H1 (cell line): ENCODE results near the gene KIFC1. TPM values are rescaled to one million over a fixed set of nuclear protein-coding genes. Genes with fewer than 3 reads are reported as not detected.

ENCODE experiments used
- CTCF ChIA-PET: fragments of 300-600 bp; sonication (Branson Sonifier 250); formaldehyde crosslinking; loops from one replicate; lab custom pipeline; 2021; ENCODE audit not compliant: partially characterized antibody; lab: Charles Lee
- POLR2A ChIA-PET: fragments of 300-600 bp; sonication (Branson Sonifier 250); formaldehyde crosslinking; loops from one replicate; lab custom pipeline; 2021; ENCODE audit warnings: inconsistent platforms; ENCODE audit not compliant: partially characterized antibody; lab: Charles Lee
- DNase-seq, 2 experiments: peaks; one replicate each; pipeline versions ENCODE4 v3.0.0 to v3.0.0-alpha.2; 2010 to 2022; ENCODE audit warnings: low spot score in 2 of 2, low read depth in 1 of 2, mixed read lengths in 1 of 2
- FAIRE-seq: peaks from 2 replicates; lab custom pipeline; 2011; peaks lifted over from hg19 to GRCh38; lab: Jason Lieb, UNC
- H2AFZ ChIP-seq: 2 replicates; pipeline ENCODE4 v1.8.1; 2012; ENCODE audit warnings: low read length, inconsistent platforms
- H2AK5ac ChIP-seq: 2 replicates; pipeline ENCODE4 v1.6.1; 2013; ENCODE audit warnings: low read depth, low read length
- H2BK120ac ChIP-seq: replicated peaks from 2 replicates; pipeline ENCODE3; 2013; ENCODE audit warnings: low read depth, low read length, inconsistent platforms
- H2BK12ac ChIP-seq: 2 replicates; pipeline ENCODE4 v1.6.1; 2013; ENCODE audit warnings: low read depth, low read length
- H2BK15ac ChIP-seq: 2 replicates; pipeline ENCODE4 v1.6.1; 2013; ENCODE audit warnings: low read length
- H2BK20ac ChIP-seq: 2 replicates; pipeline ENCODE4 v1.6.1; 2013; ENCODE audit warnings: low read length
- H2BK5ac ChIP-seq: 2 replicates; pipeline ENCODE4 v1.6.1; 2013; ENCODE audit warnings: low read depth, low read length
- H3K14ac ChIP-seq: 2 replicates; pipeline ENCODE4 v1.6.1; 2013; ENCODE audit warnings: inconsistent platforms; ENCODE audit not compliant: insufficient read length
- H3K18ac ChIP-seq: 2 replicates; pipeline ENCODE4 v1.6.1; 2013; ENCODE audit warnings: low read length; ENCODE audit errors: extremely low read depth
- H3K23ac ChIP-seq: 2 replicates; pipeline ENCODE4 v1.6.1; 2013; ENCODE audit warnings: inconsistent platforms; ENCODE audit not compliant: insufficient read length
- H3K23me2 ChIP-seq: 2 replicates; pipeline ENCODE4 v1.6.1; 2013; ENCODE audit warnings: low read depth, low read length
- H3K27ac ChIP-seq: 2 replicates; pipeline ENCODE4 v1.6.1; 2011; ENCODE audit warnings: low read depth, low read length, inconsistent platforms
- H3K27me3 ChIP-seq, 4 experiments: replicated peaks in 1 of 4; 1 replicate in 1 of 4; 2 replicates in 3 of 4; pipeline versions ENCODE4 v1.6.1 to v1.8.1; 2011 to 2013; ENCODE audit warnings: low read length in 3 of 4, mild to moderate bottlenecking in 3 of 4, inconsistent platforms in 2 of 4, mixed read lengths in 2 of 4, moderate library complexity in 1 of 4; ENCODE audit not compliant: control insufficient read depth in 3 of 4, insufficient read depth in 3 of 4; ENCODE audit errors: extremely low read depth in 1 of 4
- H3K36me3 ChIP-seq, 4 experiments: 2 replicates each; pipeline versions ENCODE4 v1.6.1 to v1.8.1; 2011 to 2013; ENCODE audit warnings: mild to moderate bottlenecking in 4 of 4, low read length in 3 of 4, moderate library complexity in 2 of 4, control low read depth in 1 of 4, inconsistent platforms in 1 of 4; ENCODE audit not compliant: insufficient read depth in 4 of 4, control insufficient read depth in 2 of 4
- H3K4ac ChIP-seq: replicated peaks from 2 replicates; pipeline ENCODE3; 2013; ENCODE audit warnings: low read length, low read depth, mixed read lengths, inconsistent platforms; ENCODE audit not compliant: insufficient read length
- H3K4me1 ChIP-seq, 4 experiments: replicated peaks in 1 of 4; 1 replicate in 1 of 4; 2 replicates in 3 of 4; pipeline versions ENCODE4 v1.6.1 to v1.8.1; 2011 to 2013; ENCODE audit warnings: low read length in 3 of 4, inconsistent platforms in 2 of 4, mixed read lengths in 1 of 4; ENCODE audit not compliant: insufficient read depth in 4 of 4, control insufficient read depth in 3 of 4
- H3K4me2 ChIP-seq, 2 experiments: 2 replicates each; pipeline versions ENCODE4 v1.6.1 to v1.8.1; 2011 to 2013; ENCODE audit warnings: low read depth in 2 of 2, low read length in 2 of 2, control low read depth in 1 of 2, inconsistent platforms in 1 of 2, mild to moderate bottlenecking in 1 of 2; ENCODE audit not compliant: insufficient read depth in 1 of 2
- H3K4me3 ChIP-seq, 4 experiments: fragments of 200-600, 300-600 bp in 1 of 4; sonication (generic), shearing (Covaris generic), sonication (Bioruptor Twin) in 1 of 4; 2 replicates each; pipeline versions ENCODE4 v1.5.1 to v1.8.1; 2011 to 2016; ENCODE audit warnings: low read length in 4 of 4, low read depth in 3 of 4, control low read depth in 2 of 4, inconsistent platforms in 2 of 4, mild to moderate bottlenecking in 2 of 4, mixed read lengths in 1 of 4, moderate library complexity in 1 of 4; ENCODE audit not compliant: insufficient read depth in 2 of 4; ENCODE audit errors: extremely low read depth in 1 of 4
- H3K56ac ChIP-seq: replicated peaks from 2 replicates; pipeline ENCODE3; 2013; ENCODE audit warnings: low read depth, mild to moderate bottlenecking, mixed read lengths, low read length, inconsistent platforms; ENCODE audit not compliant: insufficient read length
- H3K79me1 ChIP-seq: 2 replicates; pipeline ENCODE4 v1.6.1; 2013; ENCODE audit warnings: low read depth, low read length, control low read depth
- H3K79me2 ChIP-seq, 2 experiments: 2 replicates each; pipeline versions ENCODE4 v1.6.1 to v1.8.1; 2012 to 2013; ENCODE audit warnings: low read length in 2 of 2, mild to moderate bottlenecking in 2 of 2, inconsistent platforms in 1 of 2; ENCODE audit not compliant: insufficient read depth in 2 of 2, control insufficient read depth in 1 of 2
- H3K9ac ChIP-seq, 4 experiments: replicated peaks in 1 of 4; 1 replicate in 1 of 4; 2 replicates in 3 of 4; pipeline versions ENCODE4 v1.6.1 to v1.8.1; 2011 to 2013; ENCODE audit warnings: low read depth in 3 of 4, low read length in 3 of 4, control low read depth in 2 of 4, mild to moderate bottlenecking in 2 of 4, moderate library complexity in 2 of 4, inconsistent platforms in 1 of 4; ENCODE audit errors: extremely low read depth in 1 of 4
- H3K9me3 ChIP-seq, 2 experiments: 2 replicates each; pipeline versions ENCODE4 v1.6.1 to v1.8.1; 2012 to 2013; ENCODE audit warnings: mild to moderate bottlenecking in 2 of 2, moderate library complexity in 2 of 2, control low read depth in 1 of 2, inconsistent platforms in 1 of 2, low read depth in 1 of 2, low read length in 1 of 2, mixed read lengths in 1 of 2; ENCODE audit not compliant: insufficient read depth in 2 of 2
- H4K20me1 ChIP-seq, 2 experiments: replicated peaks in 1 of 2; 2 replicates each; pipeline versions ENCODE3 to v1.8.1; 2011 to 2013; ENCODE audit warnings: inconsistent platforms in 2 of 2, low read length in 2 of 2, mild to moderate bottlenecking in 1 of 2; ENCODE audit not compliant: insufficient read depth in 2 of 2, control insufficient read depth in 1 of 2
- H4K5ac ChIP-seq: 2 replicates; pipeline ENCODE4 v1.6.1; 2013; ENCODE audit warnings: low read length, low read depth, mixed read lengths, inconsistent platforms; ENCODE audit not compliant: insufficient read length
- H4K8ac ChIP-seq: 2 replicates; pipeline ENCODE4 v1.8.0; 2013; ENCODE audit warnings: mild to moderate bottlenecking, moderate library complexity, low read length, inconsistent platforms; ENCODE audit not compliant: insufficient read depth; ENCODE audit errors: extremely low read depth
- H4K91ac ChIP-seq: replicated peaks from 2 replicates; pipeline ENCODE3; 2013; ENCODE audit warnings: low read length, mixed read lengths, inconsistent platforms; ENCODE audit not compliant: insufficient read length
- CEBPB ChIP-seq: IDR thresholded peaks from 2 replicates; pipeline ENCODE4 v1.6.1; 2012; ENCODE audit warnings: low read depth, low read length
- CREB1 ChIP-seq: IDR thresholded peaks from 2 replicates; pipeline ENCODE4 v1.6.1; 2012; ENCODE audit warnings: inconsistent platforms
- GABPA ChIP-seq: IDR thresholded peaks from 2 replicates; pipeline ENCODE4 v1.6.1; 2011; ENCODE audit warnings: mild to moderate bottlenecking, low read length, moderate library complexity, borderline replicate concordance; ENCODE audit not compliant: insufficient read depth
- HDAC6 ChIP-seq: IDR thresholded peaks from one replicate; pipeline ENCODE4 v1.7.1; 2012; ENCODE audit warnings: low read depth, mild to moderate bottlenecking, inconsistent platforms, low read length, moderate library complexity
- JUND ChIP-seq: IDR thresholded peaks from 2 replicates; pipeline ENCODE4 v1.6.1; 2011; ENCODE audit warnings: mild to moderate bottlenecking, improper control_type of control experiment, low read length
- KDM1A ChIP-seq: fragments of 200-600, 300-600 bp; sonication (generic); IDR thresholded peaks from 2 replicates; pipeline ENCODE4 v1.7.1; 2016; ENCODE audit warnings: mild to moderate bottlenecking, low read length, borderline replicate concordance
- KDM5A ChIP-seq: fragments of 200-600 bp; IDR thresholded peaks from 2 replicates; pipeline ENCODE4 v1.7.1; 2012; ENCODE audit warnings: mild to moderate bottlenecking, low read length, inconsistent platforms, mixed read lengths
- MAFK ChIP-seq: IDR thresholded peaks from 2 replicates; pipeline ENCODE4 v1.6.1; 2012; ENCODE audit warnings: low read depth, mild to moderate bottlenecking, improper control_type of control experiment, low read length
- POLR2A ChIP-seq, 2 experiments: IDR thresholded peaks; 1 replicate in 1 of 2; 2 replicates in 1 of 2; pipeline ENCODE4 v1.6.1; 2011; ENCODE audit warnings: low read depth in 2 of 2, low read length in 2 of 2, mild to moderate bottlenecking in 2 of 2; ENCODE audit errors: control extremely low read depth in 1 of 2
- RAD21 ChIP-seq, 2 experiments: IDR thresholded peaks in 1 of 2; conservative IDR thresholded peaks in 1 of 2; 2 replicates each; pipeline ENCODE4 v1.6.1; 2011; ENCODE audit warnings: low read depth in 2 of 2, low read length in 2 of 2, improper control_type of control experiment in 1 of 2, inconsistent platforms in 1 of 2, mild to moderate bottlenecking in 1 of 2, moderate library complexity in 1 of 2
- SIN3A ChIP-seq, 2 experiments: IDR thresholded peaks in 1 of 2; conservative IDR thresholded peaks in 1 of 2; 2 replicates each; pipeline ENCODE4 v1.6.1; 2011 to 2012; ENCODE audit warnings: low read length in 2 of 2, improper control_type of control experiment in 1 of 2, low read depth in 1 of 2, mild to moderate bottlenecking in 1 of 2
- SP1 ChIP-seq: IDR thresholded peaks from 2 replicates; pipeline ENCODE4 v1.6.1; 2011; ENCODE audit warnings: low read depth, low read length
- TCF12 ChIP-seq: IDR thresholded peaks from 2 replicates; pipeline ENCODE4 v1.6.1; 2011; ENCODE audit warnings: low read depth, mild to moderate bottlenecking, low read length
- TEAD4 ChIP-seq: IDR thresholded peaks from 2 replicates; pipeline ENCODE4 v1.6.1; 2012; ENCODE audit warnings: low read depth, low read length, inconsistent platforms, mixed read lengths
- YY1 ChIP-seq: IDR thresholded peaks from 2 replicates; pipeline ENCODE4 v1.6.1; 2011; ENCODE audit warnings: low read depth, mild to moderate bottlenecking, low read length
- WGBS, 2 experiments: shearing (Covaris generic) in 1 of 2; methylation state at CpG; one replicate each; pipeline versions ENCODE4 v1.1.6 to v1.1.7; 2013 to 2015; ENCODE audit warnings: low lambda C conversion rate in 2 of 2, mixed read lengths in 2 of 2, inconsistent platforms in 1 of 2, low coverage in 1 of 2, missing lambda C conversion rate in 1 of 2; ENCODE audit not compliant: insufficient replicate concordance in 2 of 2, insufficient coverage in 1 of 2, insufficient read length in 1 of 2; ENCODE audit errors: extremely low coverage in 1 of 2, missing lambda C conversion rate in 1 of 2; 5-methylcytosine and 5-hydroxymethylcytosine counted together
- polyA plus RNA-seq, 7 experiments: library from polyadenylated mRNA; depleted of rRNA in 3 of 7; stranded (reverse) in 5 of 7; unstranded in 2 of 7; fragments of >200 nt in 5 of 7; fragments of 200-250 nt in 2 of 7; gene quantifications; 1 replicate in 5 of 7; 2 replicates in 1 of 7; 4 replicates in 1 of 7; pipeline versions ENCODE4 v1.2.1 to v1.2.3, GENCODE V29; 2011 to 2013; ENCODE audit warnings: missing spikeins in 2 of 7, mixed read lengths in 2 of 7
- total RNA-seq: library from RNA; stranded (reverse); fragmentation: NEBNext Ultra II Directional; extraction: Animal tissue kit (Norgen Biotek cat#: 25700); gene quantifications from 2 replicates; pipeline ENCODE4 v1.2.1, GENCODE V29; 2021

KIFC1 gene
- total and polyA plus RNA-seq, 2 of the 8 experiments (the other 6 are each of a cell fraction or from before 2014, with no cell fraction given), result 46.6 to 64.3 TPM

- no peak overlapping the region for H3K9ac ChIP-seq
- no peak overlapping the region for H3K23ac ChIP-seq
- no peak overlapping the region for H3K18ac ChIP-seq
- no peak overlapping the region for H2AK5ac ChIP-seq
- no peak overlapping the region for H2BK15ac ChIP-seq
- H4K5ac ChIP-seq, result no peak overlapping the region
- ChIA-PET CTCF (interaction anchor here (0.6 kb wide), 1 partner anchor 28 kb away, joined by 3 read pairs; no protein-coding TSS in a partner anchor), POLR2A (interaction anchor here (1.1 to 17.2 kb wide), 2 partner anchors 17 to 35 kb away, joined by 6 to 381 read pairs; partner anchors contain the start of gene CUTA)
- H3K4me2 ChIP-seq, result no peak overlapping the region
- no peak overlapping the region for H3K4me3 ChIP-seq
- H2BK120ac ChIP-seq, result no peak overlapping the region
- WGBS, 2 experiments, result 90% methylated on average over 2 of the region's 4 CpGs; no CpG with 5 or more reads in 1 of the 2 experiments
- no peak overlapping the region for H3K27ac ChIP-seq
- DNase-seq (no peak), FAIRE-seq (no peak)
- no peaks in the 10 kb centered on the region for H3K27me3 ChIP-seq
- H3K56ac ChIP-seq, result no peak overlapping the region
- no peaks in the 10 kb centered on the region for H3K9me3 ChIP-seq
- H4K8ac ChIP-seq, result no peak overlapping the region
- H3K14ac ChIP-seq, result no peak overlapping the region
- H3K23me2 ChIP-seq, result peaks cover 9% of the 10 kb centered on the region
- H3K4ac ChIP-seq, result no peak overlapping the region
- H2BK20ac ChIP-seq, result no peak overlapping the region
- H3K36me3 ChIP-seq, result peaks cover 32 to 58% (median 40%) of the 10 kb centered on the region in 4 experiments
- no peak overlapping the region for H4K91ac ChIP-seq
- peaks cover 0 to 5% (median 4%) of the 10 kb centered on the region in 4 experiments; a peak in 6 of 7 replicates for H3K4me1 ChIP-seq
- peaks cover 0 to 13% of the 10 kb centered on the region in 2 experiments; a peak in 2 of 4 replicates for H3K79me2 ChIP-seq
- H3K79me1 ChIP-seq, result peaks cover 5% of the 10 kb centered on the region
- H2BK5ac ChIP-seq, result no peak overlapping the region
- no peak overlapping the region for H2AFZ ChIP-seq
- H4K20me1 ChIP-seq, result peaks cover 6 to 8% of the 10 kb centered on the region in 2 experiments
- no peak overlapping the region for H2BK12ac ChIP-seq
- TF ChIP-seq CREB1 (no peak), MAFK (no peak), TEAD4 (no peak), TCF12 (no peak), RAD21 (IDR thresholded peaks at IDR 0.05 in 1 of 2, conservative IDR thresholded peaks at IDR 0.05 in 1 of 2; ENCODE audit: low read depth in 2 of 2, low read length in 2 of 2) (no peak), YY1 (no peak), JUND (no peak), KDM1A (no peak), CEBPB (no peak), SIN3A (conservative IDR thresholded peaks at IDR 0.05 in 1 of 2, IDR thresholded peaks at IDR 0.05 in 1 of 2; ENCODE audit: low read depth in 1 of 2, low read length in 2 of 2) (no peak), POLR2A (IDR thresholded peaks at IDR 0.05; ENCODE audit: control extremely low read depth in 1 of 2, low read depth in 2 of 2, low read length in 2 of 2) (no peak), HDAC6 (no peak), SP1 (no peak), GABPA (no peak), KDM5A (no peak)
Observed at GRCh38 chr6:33452496-33452895, 60.9 kb downstream of the KIFC1 start.
